Measurements from ENCODE around the gene TMEFF2.
"Not testable (repeated sequence)": the region's sequence is repeated elsewhere in the genome, so short reads cannot be mapped to it uniquely, and the experiment has no call there.

Gene TMEFF2

DNA sequence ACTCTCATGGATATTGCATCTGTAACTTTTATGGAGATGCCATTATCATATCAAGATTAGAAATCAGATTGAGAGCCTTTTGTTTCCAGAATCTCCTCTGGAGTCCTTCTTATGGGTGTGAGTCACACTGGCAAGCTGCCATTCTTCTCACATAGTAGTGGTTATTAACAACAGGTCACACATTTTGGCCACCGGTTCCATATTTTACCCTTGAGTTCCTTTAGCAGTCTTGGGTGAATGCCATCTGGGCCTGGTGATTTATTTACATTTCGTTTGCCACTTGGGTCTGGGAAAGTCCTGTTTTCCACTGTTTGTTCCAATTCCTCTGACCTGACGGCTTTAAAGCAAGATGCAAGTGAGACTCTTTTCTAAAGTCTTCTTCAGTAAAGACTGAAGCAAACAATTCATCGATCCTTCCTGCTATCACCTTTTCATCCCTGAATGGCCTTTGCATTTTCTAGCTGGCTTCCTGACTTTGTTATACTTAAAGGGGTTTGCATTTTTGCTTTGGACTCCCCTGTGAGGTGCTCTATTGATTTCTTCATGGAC, 267.3 kb downstream of the TMEFF2 start:
- DNase-seq, result no peak

DNA sequence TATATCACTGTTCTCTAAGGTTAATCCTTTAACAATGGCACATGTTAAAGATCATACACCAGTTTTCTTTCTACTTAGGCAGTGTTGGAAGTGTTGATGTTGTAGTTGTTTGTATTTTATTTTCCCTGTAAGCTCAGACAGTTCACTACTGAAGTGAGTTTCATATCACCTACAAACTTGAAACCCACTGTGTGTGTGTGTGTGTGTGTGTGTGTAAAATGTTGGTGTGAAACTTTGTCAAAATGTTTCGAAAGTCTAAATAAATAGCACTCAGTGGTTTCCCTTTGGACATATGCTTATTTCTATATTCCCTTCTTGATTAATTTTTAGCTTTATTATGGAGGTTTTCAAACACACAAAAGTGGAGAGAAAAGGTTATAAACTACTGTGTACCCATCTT, 268.1 kb downstream of the TMEFF2 start:
- DNase-seq, result no peak

DNA sequence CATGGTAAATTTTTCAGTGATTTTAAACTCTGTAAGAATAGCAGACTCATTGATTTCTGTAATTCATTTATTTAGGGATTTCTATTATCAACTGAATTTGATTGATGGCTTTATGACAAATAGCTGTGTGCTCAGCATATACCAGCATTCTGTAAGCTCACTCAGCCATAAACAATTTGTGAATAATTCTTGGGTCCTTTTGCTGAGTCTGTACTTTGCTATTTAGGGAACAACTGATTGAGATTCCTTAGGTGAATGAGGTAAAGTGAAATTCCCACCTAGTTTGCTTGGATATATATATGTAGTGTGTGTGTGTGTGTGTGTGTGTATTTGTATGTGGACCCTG, 271.1 kb downstream of the TMEFF2 start:
- DNase-seq, result no peak

DNA sequence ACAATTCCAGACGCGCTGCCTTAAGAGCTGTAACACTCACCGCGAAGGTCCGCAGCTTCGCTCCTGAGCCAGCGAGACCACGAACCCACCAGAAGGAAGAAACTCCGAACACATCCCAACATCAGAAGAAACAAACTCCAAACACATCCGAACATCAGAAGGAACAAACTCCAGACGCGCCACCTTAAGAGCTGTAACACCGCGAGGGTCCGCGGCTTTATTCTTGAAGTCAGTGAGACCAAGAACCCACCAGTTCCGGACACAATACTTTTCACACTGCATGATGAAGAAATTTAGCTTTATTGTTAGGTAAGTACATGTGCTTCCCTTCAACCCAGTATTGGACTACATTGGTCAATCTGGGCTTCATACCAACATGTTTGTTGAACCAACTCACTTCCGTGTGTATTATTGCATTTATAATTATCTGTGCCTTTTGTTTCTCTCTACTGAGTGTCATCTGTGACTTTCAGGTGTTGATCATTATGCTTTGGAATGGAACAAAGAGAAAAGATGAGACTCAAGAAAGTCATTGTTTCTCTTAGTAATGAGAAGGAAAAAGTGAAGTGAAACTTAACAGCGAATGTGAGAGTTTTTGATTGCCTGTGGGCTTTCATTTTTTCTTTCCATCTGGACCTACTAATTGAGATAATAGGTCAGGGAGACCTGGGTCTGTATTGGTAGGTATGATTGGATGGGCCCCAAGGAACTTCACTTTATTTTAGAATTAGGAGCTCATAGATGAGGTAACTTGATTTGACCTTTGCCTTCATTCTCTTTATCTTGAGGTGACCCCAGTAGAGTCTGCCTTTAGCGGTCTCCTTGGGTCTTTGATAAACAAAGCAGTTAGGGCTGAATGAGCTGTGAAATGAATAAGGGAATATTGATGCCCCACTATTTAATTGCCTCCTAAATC, 271.7 kb downstream of the TMEFF2 start:
- no peak for DNase-seq

DNA sequence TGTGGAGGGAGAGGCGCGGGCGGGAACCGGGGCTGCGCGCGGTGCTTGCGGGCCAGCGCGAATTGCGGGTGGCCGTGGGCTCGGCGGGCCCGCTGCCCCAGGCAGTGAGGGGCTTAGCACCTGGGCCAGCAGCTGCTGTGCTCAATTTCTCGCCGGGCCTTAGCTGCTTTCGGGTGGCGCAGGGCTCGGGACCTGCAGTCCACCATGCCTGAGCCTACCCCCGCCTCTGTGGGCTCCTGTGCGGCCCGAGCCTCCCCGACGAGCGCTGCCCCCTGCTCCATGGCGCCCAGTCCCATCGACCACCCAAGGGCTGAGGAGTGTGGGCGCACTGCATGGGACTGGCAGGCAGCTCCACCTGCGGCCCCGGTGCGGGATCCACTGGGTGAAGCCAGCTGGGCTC, 273.1 kb downstream of the TMEFF2 start:
- DNase-seq, result not testable (repeated sequence)

DNA sequence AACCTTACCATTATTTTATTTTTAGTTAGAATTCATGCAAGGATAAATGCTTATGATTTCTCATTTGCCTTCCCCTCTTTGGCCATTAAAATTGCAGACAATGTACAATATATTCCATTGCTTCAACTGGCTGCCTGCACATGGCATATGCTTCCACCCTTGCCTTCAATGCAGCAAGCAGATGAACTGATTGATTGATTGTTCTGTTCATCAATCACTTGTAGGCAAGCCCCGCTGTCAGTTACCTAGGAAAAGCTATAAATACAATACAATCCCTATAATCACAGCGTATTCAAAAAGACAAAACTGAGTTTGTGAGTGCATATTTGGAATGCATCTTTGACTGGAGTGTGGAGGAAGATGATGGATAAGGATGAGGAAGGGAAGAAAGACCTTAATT, 274.2 kb downstream of the TMEFF2 start:
- DNase-seq, result no peak

DNA sequence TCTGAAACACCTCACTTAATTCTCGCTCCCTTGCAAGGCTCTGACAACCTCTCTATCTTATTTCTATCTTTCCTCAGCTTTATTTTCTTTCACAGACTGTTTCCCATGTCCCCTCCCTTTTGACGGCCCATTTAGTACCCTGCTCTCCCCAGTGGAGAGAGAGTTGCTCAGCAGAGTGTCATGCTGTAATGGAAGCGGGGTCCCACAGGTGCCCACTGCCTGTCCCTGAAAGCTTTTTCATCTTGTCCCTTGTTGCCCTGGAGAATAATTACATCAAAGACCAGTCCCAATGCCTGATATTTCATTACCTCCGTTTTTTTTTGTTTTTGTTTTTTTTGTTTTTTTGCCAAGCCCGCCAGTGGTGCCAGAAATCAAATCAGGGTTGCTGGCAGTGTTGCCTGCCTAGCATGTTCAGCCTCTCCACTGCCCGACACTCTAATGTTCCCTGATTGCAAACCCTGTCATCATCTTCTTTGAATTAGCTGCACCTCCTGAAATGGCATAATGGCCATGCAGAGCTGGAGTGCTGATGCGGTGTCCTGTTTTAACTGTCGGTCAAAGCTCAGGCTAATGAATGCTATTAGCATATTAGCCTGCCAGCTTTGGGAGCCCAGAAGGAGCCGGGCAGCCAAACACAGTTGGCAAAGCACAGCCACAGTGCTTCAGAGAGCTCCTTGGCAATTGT, 276.6 kb downstream of the TMEFF2 start:
- DNase-seq, result no peak

DNA sequence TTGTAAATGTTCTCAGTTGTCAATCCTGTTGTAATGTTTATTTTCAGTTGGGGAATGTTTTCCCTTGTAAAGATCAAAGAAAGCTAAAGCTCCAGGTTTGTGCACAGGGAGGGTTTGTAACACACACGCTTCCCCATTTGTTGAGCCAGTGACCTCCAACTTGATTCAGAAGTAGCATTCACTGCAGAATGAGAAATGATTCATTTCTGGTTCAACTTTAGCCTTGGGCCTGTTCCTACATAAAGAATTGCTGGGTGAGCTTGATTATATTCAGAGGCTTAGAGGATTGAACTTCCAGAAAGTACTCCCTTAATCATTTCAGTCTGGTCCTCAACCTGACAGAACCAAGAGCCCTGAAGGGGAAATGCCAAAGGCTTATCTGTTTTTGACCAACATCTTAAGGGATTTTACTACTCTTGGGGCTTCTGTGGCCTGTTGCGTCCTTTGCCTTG, 277.3 kb downstream of the TMEFF2 start:
- DNase-seq, result no peak

DNA sequence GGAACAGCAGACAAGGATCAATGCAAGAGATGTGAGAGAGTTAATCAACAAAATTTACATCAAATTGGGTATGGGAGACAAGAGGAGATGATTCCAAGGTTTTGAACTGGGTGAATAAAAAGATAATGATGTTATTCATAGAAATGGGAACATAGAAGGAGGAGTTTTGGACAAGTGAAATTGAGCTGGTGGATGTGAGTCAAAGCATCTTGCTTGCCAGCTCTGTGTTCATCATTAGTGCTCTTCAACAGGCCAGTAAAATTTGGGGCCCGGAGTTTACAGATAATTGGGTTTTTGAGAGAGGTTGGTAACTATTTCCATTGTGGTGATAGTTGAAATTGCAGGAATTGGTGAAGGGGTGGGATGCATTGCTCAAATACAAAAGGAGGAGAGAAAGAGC, 277.9 kb downstream of the TMEFF2 start:
- no peak for DNase-seq

DNA sequence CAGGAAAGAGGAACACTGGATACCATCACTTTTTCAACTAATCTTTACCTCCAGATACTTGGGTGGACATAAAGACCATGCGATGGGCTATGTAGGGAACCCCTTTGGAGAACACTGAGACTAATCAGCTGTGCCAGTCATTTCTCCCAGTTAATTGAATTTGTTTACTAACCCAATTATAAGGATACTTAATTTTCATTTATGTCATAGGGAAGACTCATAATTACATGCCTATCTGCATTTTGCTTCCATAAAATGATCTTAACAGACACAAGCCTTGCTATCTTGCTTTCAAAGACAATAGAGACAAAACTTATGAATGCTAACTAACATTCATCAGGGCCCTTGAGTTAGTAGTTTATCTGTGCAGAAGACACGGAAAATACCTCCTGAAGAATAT, 279.0 kb downstream of the TMEFF2 start:
- DNase-seq, result no peak

DNA sequence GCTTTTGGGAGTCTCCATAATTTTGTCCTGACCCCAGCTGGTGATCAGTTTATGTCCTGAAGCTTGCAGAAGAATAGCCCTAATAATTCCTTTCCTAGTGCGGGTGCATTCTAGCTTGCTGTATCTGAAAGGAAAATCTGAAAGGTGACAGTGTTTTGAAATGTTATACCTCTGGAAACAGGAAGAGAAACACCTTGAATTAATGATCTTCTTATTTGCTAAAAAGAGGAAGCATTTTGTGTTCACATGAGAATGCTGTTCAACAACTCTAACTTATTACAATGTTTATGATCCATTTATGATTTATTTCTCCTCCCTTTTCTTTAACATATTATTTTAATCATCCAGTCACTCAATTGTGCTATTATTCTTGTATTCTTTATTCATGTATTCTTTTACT, 280.9 kb downstream of the TMEFF2 start:
- no peak for DNase-seq

DNA sequence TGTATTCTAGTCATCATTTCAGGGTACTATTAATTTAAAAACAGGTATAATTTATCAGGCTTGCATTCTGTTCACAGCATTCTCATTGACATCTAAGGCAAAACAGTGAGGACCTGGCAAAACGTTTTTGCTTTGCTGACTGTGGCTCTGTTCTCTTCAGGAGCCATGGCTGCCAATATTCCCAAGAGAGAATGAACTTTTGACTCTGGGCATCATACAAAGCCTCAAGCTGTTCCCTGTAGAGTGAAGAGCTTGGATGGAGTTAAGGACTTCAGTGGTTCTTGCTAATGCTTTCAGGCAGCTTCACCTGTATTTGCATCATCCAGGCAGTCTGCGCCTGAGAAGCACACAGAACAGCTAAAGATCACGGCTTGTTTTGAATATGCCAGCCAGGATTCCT, 282.0 kb downstream of the TMEFF2 start:
- no peak for DNase-seq

DNA sequence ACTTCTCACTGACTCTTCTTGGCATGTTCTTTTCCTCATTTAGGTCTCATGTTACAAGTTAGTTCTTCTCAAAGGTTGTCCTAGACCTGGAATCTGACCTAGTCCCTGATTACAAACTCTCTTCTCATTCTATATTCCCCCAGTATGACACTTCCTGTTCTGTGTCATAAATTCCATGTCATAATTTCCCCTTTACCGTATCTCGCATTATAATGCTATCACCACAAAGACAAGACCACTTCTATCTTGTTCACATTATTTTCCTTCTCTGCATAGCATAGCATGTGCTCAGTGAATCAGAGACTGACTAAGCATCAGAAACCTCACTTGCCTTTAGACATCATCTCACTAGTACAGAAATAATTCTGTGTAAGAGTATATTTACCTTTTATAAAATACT, 284.2 kb downstream of the TMEFF2 start:
- peak in 1 of 2 donors; percentile 32 for DNase-seq

DNA sequence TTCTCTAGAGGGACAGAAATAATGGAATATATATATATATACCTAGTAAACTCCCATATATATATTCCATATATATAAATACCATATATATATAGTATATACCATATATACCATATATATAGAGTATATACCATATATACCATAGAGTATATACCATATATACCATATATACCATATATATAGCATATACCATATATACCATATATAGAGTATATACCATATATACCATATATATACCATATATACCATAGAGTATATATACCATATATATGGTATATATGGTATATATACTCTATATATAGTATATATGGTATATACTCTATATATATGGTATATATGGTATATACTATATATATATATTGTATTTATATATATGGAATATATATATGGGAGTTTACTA, 285.9 kb downstream of the TMEFF2 start:
- DNase-seq, result no peak

DNA sequence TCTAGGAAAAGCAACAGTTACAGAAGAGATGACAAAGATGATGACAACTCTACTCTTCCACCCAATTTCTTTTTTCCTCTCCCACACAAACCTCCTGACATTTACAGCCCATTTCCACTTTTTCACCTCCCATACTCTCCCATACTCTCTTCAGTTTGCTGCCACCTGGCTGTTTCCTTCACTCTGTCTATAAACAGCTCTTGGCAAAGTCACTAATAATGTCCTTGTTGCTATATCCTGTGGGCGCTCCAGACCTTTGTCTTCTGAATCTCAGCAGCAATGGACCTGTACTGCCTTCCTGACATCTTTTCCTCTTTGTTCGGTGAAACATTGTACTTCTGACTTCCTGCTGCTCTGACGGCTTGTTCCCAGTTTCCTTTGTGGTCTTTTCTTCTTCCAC, 287.2 kb downstream of the TMEFF2 start:
- DNase-seq, result no peak

DNA sequence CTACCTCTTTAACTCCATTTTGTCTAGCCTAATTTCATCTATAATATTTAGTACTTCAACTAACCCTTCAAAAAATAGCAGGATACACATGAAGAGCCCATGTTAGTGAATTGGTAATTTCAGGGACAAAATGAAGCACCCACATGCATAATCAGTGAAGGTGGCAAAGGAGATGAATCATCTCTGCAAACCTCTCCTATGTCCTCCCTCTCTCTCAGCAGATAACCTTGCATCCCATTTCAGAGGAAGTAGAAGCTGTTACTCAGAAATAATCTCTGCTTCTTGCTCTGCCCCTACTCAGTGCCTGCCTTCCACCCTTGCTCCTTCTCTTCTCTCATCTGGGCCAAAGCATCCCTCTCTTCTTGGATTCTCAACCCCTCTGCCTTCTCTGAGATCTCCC, 287.6 kb downstream of the TMEFF2 start:
- no peak for DNase-seq

DNA sequence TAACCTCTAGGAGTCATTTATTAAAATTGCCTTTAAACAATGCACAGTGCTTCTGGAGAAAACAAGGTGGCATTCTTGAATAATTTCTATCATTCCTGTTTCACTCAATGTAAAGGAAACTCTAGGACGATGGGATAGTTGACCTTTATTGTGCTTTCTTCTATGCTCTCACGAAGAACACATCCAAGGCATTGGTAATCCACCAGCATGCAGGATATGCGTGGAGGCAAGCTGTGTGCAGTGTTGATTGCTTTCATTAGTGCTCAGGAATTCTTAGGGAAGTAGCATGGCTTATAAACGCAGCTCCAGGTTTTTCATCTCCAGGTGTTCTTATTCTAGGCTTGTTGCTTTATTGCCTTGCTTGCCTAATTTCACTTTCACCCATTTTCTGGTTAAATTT, 289.4 kb downstream of the TMEFF2 start:
- DNase-seq, result no peak

DNA sequence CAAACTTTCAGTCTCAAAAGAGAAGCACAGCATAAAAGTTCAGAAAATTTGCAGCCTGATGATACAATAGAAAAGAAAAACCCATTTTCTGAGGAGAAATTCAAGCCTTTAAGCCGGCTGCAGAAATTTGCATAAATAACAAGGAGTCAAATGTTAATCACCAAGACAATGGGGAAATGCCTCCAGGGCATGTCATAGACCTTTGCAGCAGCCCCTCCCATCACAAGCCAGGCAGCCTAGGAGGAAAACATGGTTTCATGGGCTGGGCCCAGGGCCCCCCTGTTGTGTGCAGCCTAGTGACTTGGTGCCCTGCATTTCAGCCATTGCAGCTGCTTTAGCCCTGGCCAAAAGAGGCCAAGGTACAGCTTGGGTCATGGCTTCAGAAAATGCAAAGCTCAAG, 293.7 kb downstream of the TMEFF2 start:
- DNase-seq, result no peak

DNA sequence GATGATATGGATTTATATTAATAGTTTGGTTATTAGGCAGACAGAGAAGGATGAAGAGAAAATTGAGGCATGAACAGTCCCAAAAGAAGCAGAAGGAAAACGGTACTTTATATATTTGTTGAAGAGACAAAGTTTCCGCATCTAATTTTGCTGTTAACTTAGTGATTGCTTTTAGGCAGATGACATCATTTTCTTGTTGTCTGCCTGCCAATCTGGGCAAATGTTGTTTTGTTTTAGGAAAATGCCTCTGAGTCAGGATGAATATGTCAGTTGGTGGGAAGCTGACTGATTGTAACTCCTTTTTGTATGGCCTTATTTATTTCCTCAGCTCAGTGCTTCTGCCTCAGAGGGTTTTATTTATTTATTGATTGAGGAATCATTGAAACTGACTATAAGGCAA, 295.3 kb downstream of the TMEFF2 start:
- no peak for DNase-seq
